Transverse colon (tissue), 4 donors: Measurements from ENCODE around the gene KRTAP5-8. TPM values are rescaled to one million over a fixed set of nuclear protein-coding genes. Genes with fewer than 3 reads are reported as not detected.

ENCODE experiments used
- DNase-seq: peaks from one replicate; pipeline ENCODE4 v3.0.0-alpha.2; 2019
- H3K27ac ChIP-seq, 4 donors: fragments of 200-600 bp; sonication (generic); 2 replicates each; pipeline ENCODE4 v1.5.1; 2016 to 2018; ENCODE audit warnings: inconsistent platforms in 4 of 4
- H3K27me3 ChIP-seq: fragments of 200-600 bp; sonication (generic); 2 replicates; pipeline ENCODE4 v1.5.1; 2017; ENCODE audit warnings: inconsistent platforms
- H3K36me3 ChIP-seq, 4 donors: fragments of 200-600 bp; sonication (generic); 2 replicates each; pipeline ENCODE4 v1.5.1; 2017 to 2019; ENCODE audit warnings: inconsistent platforms in 4 of 4
- H3K4me1 ChIP-seq, 4 donors: fragments of 200-600 bp; sonication (generic); 2 replicates each; pipeline ENCODE4 v1.5.1; 2017 to 2020; ENCODE audit warnings: inconsistent platforms in 4 of 4
- H3K4me3 ChIP-seq, 4 donors: fragments of 200-600 bp; sonication (generic); 1 replicate in 1 of 4; 2 replicates in 3 of 4; pipeline versions ENCODE4 v1.5.1 to v1.6.1; 2017 to 2019; ENCODE audit warnings: inconsistent platforms in 4 of 4
- H3K9me3 ChIP-seq, 2 donors: fragments of 200-600 bp; sonication (generic); 2 replicates each; pipeline ENCODE4 v1.5.1; 2017 to 2019; ENCODE audit warnings: inconsistent platforms in 2 of 2
- EP300 ChIP-seq: sonication (generic); formaldehyde crosslinking; IDR thresholded peaks from one replicate; pipeline ENCODE4 v1.6.1; 2017; ENCODE audit warnings: antibody characterized with exemption, low read depth
- POLR2A ChIP-seq: fragments of 450-650 bp; IDR thresholded peaks from one replicate; pipeline ENCODE4 v1.6.1; 2016; ENCODE audit warnings: antibody characterized with exemption, mild to moderate bottlenecking, moderate library complexity
- POLR2AphosphoS5 ChIP-seq, 3 donors: sonication (generic); formaldehyde crosslinking; IDR thresholded peaks; one replicate each; pipeline ENCODE4 v1.6.1; 2016; ENCODE audit warnings: antibody characterized with exemption in 3 of 3
- WGBS, 2 donors: methylation state at CpG; one replicate each; pipeline ENCODE4 v1.1.5; 2018; ENCODE audit warnings: low coverage in 1 of 2; 5-methylcytosine and 5-hydroxymethylcytosine counted together
- in situ Hi-C, 4 donors: fragments of 200-750 bp; cut with MboI; loops; one replicate each; pipeline versions ENCODE4 v1.15.0 to v1.15.1; 2017; ENCODE audit warnings: low sequenced_read_pairs in 3 of 4, low pct_ligation_motif_present in 1 of 4, low pct_unique_long_range_greater_than_20kb in 1 of 4
- intact Hi-C: fragments of 100-400 bp; cut with DNase I; formaldehyde crosslinking; loops from one replicate; pipeline ENCODE4 v1.15.1; 2023; ENCODE audit warnings: low total_unique reads
- total RNA-seq, 4 donors: library from RNA; depleted of rRNA; stranded (reverse); fragments of >200 nt; gene quantifications; one replicate each; pipeline ENCODE4 v1.1.0, GENCODE V29; 2016
- TF ChIP-seq, protein P1 (sequence below), 5 experiments: fragments of 200-600 bp in 3 of 5; fragments of 450-650 bp in 2 of 5; sonication (generic) in 3 of 5; IDR thresholded peaks; 1 replicate in 2 of 5; 2 replicates in 3 of 5; pipeline ENCODE4 v1.5.1; 2016 to 2017; ENCODE audit warnings: antibody characterized with exemption in 5 of 5, inconsistent platforms in 3 of 5, mild to moderate bottlenecking in 2 of 5, moderate library complexity in 1 of 5

Gene KRTAP5-8
- total RNA-seq, 4 donors from 2014 or later = 0.41 to 3.2 (median 0.48) TPM; not detected in 1

GRCh38 chr11:71545405-71545966 lies 7.7 kb downstream of the KRTAP5-8 start:
- Histone ChIP-seq H3K36me3 (no peaks in the 10 kb centered on the region), H3K4me3 (no peak overlapping the region), H3K4me1 (no peaks in the 10 kb centered on the region), H3K27ac (no peak overlapping the region), H3K27me3 (no peaks in the 10 kb centered on the region), H3K9me3 (no peaks in the 10 kb centered on the region)
- TF ChIP-seq, protein P1, sequence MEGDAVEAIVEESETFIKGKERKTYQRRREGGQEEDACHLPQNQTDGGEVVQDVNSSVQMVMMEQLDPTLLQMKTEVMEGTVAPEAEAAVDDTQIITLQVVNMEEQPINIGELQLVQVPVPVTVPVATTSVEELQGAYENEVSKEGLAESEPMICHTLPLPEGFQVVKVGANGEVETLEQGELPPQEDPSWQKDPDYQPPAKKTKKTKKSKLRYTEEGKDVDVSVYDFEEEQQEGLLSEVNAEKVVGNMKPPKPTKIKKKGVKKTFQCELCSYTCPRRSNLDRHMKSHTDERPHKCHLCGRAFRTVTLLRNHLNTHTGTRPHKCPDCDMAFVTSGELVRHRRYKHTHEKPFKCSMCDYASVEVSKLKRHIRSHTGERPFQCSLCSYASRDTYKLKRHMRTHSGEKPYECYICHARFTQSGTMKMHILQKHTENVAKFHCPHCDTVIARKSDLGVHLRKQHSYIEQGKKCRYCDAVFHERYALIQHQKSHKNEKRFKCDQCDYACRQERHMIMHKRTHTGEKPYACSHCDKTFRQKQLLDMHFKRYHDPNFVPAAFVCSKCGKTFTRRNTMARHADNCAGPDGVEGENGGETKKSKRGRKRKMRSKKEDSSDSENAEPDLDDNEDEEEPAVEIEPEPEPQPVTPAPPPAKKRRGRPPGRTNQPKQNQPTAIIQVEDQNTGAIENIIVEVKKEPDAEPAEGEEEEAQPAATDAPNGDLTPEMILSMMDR (IDR thresholded peaks at IDR 0.05) = no peak
- DNase-seq = no peak
- intact Hi-C loops = no loop called here
- 89 to 91% methylated on average over 4 to 12 of the region's 12 CpGs for WGBS, 2 donors
- in situ Hi-C loops = no loop called here

- in situ Hi-C loops (no loop called here), intact Hi-C loops (no loop called here)
- H3K4me3 ChIP-seq = no peak within 1 kb of the TSS
- H3K4me1 ChIP-seq = no peaks in the 10 kb centered on the region
- DNase-seq = no peak
- no peaks in the 10 kb centered on the region for H3K36me3 ChIP-seq
- TF ChIP-seq, protein P1 (IDR thresholded peaks at IDR 0.05) = no peak
- no peak for TF ChIP-seq POLR2A
- no peak for TF ChIP-seq POLR2AphosphoS5 (IDR thresholded peaks at IDR 0.05)
- no peak for TF ChIP-seq EP300
- 67 to 73% methylated on average over 1 to 5 of the region's 5 CpGs for WGBS, 2 donors
- H3K27me3 ChIP-seq = no peaks in the 10 kb centered on the region
- no peak within 1 kb of the TSS for H3K27ac ChIP-seq
- H3K9me3 ChIP-seq = no peaks in the 10 kb centered on the region
Observed at GRCh38 chr11:71548120-71548519, 10.3 kb downstream of the KRTAP5-8 start, which contains the start of gene KRTAP5-9. Gene KRTAP5-9 (plus strand): TSS chr11:71548420. CDS start chr11:71548658, 238 bp downstream.

DNA sequence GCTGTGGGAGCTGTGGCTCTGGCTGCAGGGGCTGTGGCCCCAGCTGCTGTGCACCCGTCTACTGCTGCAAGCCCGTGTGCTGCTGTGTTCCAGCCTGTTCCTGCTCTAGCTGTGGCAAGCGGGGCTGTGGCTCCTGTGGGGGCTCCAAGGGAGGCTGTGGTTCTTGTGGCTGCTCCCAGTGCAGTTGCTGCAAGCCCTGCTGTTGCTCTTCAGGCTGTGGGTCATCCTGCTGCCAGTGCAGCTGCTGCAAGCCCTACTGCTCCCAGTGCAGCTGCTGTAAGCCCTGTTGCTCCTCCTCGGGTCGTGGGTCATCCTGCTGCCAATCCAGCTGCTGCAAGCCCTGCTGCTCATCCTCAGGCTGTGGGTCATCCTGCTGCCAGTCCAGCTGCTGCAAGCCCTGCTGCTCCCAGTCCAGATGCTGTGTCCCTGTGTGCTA lies 10.9 kb downstream of the KRTAP5-8 start:
- in situ Hi-C loops = no loop called here

GRCh38 chr11:71551711-71552110 lies 13.9 kb downstream of the KRTAP5-8 start:
- no peak overlapping the region for H3K4me3 ChIP-seq
- DNase-seq = no peak
- no peak overlapping the region for H3K27ac ChIP-seq
- in situ Hi-C loops = no loop called here
- TF ChIP-seq POLR2AphosphoS5 (IDR thresholded peaks at IDR 0.05) (no peak), POLR2A (no peak), EP300 (no peak)
- TF ChIP-seq, protein P1 (IDR thresholded peaks at IDR 0.05) = no peak
- H3K36me3 ChIP-seq = no peaks in the 10 kb centered on the region
- no peaks in the 10 kb centered on the region for H3K4me1 ChIP-seq
- no peaks in the 10 kb centered on the region for H3K9me3 ChIP-seq
- intact Hi-C loops = no loop called here
- H3K27me3 ChIP-seq = no peaks in the 10 kb centered on the region
- 87 to 88% methylated on average over 1 of the region's 1 CpG for WGBS, 2 donors

More for the DNA sequence above, 10.9 kb downstream of the KRTAP5-8 start:
- H3K36me3 ChIP-seq = no peaks in the 10 kb centered on the region
- no peaks in the 10 kb centered on the region for H3K27me3 ChIP-seq
- intact Hi-C loops = no loop called here
- H3K27ac ChIP-seq = no peak overlapping the region
- H3K4me3 ChIP-seq = no peak overlapping the region
- no peak for DNase-seq
- no peaks in the 10 kb centered on the region for H3K9me3 ChIP-seq
- no peaks in the 10 kb centered on the region for H3K4me1 ChIP-seq
- WGBS, 2 donors = 47% methylated on average over 5 of the region's 5 CpGs; no CpG with 5 or more reads in 1 of the 2 donors
- TF ChIP-seq, protein P1 (IDR thresholded peaks at IDR 0.05) = no peak
- TF ChIP-seq POLR2A = no peak
- TF ChIP-seq POLR2AphosphoS5 (IDR thresholded peaks at IDR 0.05) = no peak
- no peak for TF ChIP-seq EP300
